Mononuclear cell (primary cell): ENCODE data around the gene LIPA. TPM values are rescaled to one million over a fixed set of nuclear protein-coding genes. Genes with fewer than 3 reads are reported as not detected.
"Not testable (repeated sequence)": the region's sequence is repeated elsewhere in the genome, so short reads cannot be mapped to it uniquely, and the experiment has no call there.

Experiments
- H3K27me3 ChIP-seq: 2 replicates; pipeline ENCODE4 v1.6.0; 2011; ENCODE audit warnings: low read length, control low read depth; ENCODE audit not compliant: insufficient read depth
- H3K4me1 ChIP-seq: 2 replicates; pipeline ENCODE4 v1.5.1; 2011; ENCODE audit warnings: mild to moderate bottlenecking, low read length, control low read depth; ENCODE audit not compliant: insufficient read depth
- H3K4me3 ChIP-seq: 2 replicates; pipeline ENCODE4 v1.5.1; 2011; ENCODE audit warnings: mild to moderate bottlenecking, low read length, moderate library complexity
- H3K9me3 ChIP-seq: 2 replicates; pipeline ENCODE4 v1.5.1; 2011; ENCODE audit warnings: low read depth, mild to moderate bottlenecking, control low read depth, low read length
- total RNA-seq: library from RNA; depleted of rRNA; stranded (reverse); fragments of >200 nt; gene quantifications from one replicate; pipeline ENCODE4 v1.2.3, GENCODE V29; 2012

LIPA gene
- total RNA-seq, 1 donor: 45.0 TPM

DNA sequence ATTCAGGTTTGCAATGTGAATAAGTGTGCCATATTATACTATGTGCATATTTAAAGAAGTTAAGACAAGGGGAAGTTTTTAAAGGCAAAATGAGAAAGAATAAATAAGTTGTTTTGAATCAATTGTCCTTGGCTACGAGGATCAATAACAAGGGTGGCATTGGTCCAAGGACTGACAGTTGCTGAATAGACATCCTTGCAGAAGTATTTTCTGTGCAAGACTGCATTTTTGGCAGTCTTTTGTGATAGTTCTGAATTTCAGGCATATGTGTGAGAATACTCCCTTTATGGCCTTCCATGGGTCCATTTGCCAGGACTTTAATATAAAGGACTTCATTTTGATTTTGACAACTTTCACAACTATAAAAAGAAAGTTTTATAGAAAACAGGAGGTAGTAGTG lies 5.4 kb upstream of the LIPA start:
- H3K9me3 ChIP-seq: no peaks in the 10 kb centered on the region
- H3K4me1 ChIP-seq: peaks cover 44% of the 10 kb centered on the region
- no peaks in the 10 kb centered on the region for H3K27me3 ChIP-seq
- H3K4me3 ChIP-seq: no peak overlapping the region

DNA sequence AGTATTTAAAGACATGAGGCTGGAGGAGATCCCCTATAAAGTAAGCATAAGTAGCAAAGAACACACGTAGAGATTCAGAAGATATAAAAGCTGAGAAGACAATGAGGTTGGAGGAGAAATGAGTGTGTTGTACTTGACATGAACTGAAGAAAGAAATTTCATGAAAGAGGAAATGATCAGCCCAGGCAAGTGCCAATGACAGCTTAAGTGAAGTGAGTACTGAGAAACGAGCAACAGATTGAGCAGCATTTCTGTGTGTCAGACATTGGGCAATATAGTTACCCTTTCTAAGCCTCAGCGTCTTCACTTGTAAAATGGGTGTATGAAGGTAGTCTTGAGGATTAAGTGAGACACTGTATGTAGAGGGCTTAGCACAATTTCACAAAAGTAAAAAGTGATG lies 4.8 kb upstream of the LIPA start:
- H3K9me3 ChIP-seq: no peaks in the 10 kb centered on the region
- H3K4me1 ChIP-seq: peaks cover 47% of the 10 kb centered on the region
- H3K4me3 ChIP-seq: no peak overlapping the region
- H3K27me3 ChIP-seq: no peaks in the 10 kb centered on the region

DNA sequence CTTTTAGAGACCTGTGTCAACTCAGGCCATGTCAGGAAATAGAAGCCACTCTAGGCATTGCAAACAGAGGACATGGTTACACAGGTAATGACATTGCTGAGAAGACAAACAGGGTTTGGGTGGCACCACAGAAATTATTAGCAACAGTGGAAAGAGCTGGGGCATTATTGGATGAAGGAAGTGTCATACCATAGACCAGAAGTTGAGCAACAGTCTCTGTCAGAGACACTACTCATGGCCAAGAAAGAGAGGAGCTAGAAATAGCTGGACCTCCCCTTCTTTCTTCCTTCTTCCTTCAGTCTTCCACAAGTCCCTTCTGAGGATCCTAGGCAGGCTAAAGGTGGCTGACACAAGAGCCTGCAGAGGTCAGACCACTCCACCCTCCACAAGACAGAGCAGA lies 4.2 kb upstream of the LIPA start:
- H3K4me3 ChIP-seq: no peak overlapping the region
- no peaks in the 10 kb centered on the region for H3K9me3 ChIP-seq
- H3K4me1 ChIP-seq: peaks cover 52% of the 10 kb centered on the region
- no peaks in the 10 kb centered on the region for H3K27me3 ChIP-seq

DNA sequence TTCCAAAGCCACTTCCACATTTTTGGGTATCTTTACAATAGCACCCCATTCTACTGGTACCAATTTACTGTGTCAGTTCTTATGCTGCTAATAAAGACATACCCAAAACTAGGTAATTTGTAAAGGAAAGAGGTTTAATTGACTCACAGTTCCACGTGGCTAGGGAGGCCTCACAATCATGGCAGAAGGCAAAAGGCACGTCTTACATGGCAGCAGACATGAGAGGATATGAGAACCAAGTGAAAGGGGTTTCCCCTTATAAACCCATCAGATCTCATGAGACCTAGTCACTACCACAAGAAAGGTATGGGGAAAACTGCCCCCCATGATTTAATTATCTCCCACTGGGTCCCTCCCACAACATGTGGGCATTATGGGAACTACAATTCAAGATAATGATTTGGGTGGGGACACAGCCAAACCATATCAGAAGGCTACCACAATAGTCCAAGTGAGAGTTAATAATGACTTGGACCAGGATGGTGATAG lies 3.6 kb upstream of the LIPA start:
- not testable (repeated sequence) for H3K4me3 ChIP-seq, H3K27me3 ChIP-seq, H3K9me3 ChIP-seq
- peaks cover 53% of the 10 kb centered on the region for H3K4me1 ChIP-seq

DNA sequence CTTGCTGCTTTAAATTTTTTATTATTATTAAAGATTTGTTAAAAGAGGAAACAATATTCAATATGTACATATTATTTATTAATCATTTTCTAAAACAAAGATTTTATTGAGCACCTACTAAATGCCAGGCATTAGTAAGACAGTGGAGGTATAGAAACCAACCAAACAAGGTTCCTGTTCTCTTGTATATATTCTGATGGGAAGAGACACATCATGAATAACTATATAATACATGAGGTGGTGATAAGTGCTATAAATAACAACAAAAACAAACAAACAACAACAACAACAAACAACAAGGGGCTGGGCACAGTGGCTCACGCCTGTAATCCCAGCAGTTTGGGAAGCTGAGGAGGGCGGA lies 630 bp upstream of the LIPA start:
- no peaks in the 10 kb centered on the region for H3K9me3 ChIP-seq
- peak overlapping the region; percentile 82 for H3K4me3 ChIP-seq
- H3K4me1 ChIP-seq: peaks cover 64% of the 10 kb centered on the region
- no peaks in the 10 kb centered on the region for H3K27me3 ChIP-seq

DNA sequence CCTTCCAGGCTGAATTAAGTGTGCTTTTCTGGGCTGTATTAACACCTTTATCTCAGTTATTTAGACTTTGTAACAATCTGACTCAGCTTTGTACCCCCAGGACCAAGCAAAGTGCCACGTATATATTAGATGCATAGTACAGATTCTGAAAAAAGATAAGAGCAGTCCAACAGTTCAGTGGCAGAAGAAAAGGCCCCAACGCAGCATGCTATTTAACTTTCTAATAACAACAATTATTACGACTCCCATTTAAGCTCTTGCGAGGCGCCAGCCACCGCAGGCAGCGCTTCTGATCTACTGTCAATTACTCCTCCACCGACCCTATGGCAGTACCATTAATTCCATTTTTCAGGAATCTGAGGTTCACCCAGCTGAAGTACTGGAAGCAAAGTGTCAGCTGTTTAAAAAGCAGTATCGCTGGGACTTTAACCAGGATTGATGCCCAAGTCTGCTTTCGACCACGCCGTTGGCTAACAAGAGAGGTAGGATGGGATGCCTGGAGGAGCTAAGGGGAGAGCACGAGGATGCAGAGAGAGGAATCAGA lies 638 bp downstream of the LIPA start:
- Histone ChIP-seq H3K4me1 (peaks cover 52% of the 10 kb centered on the region), H3K4me3 (peak overlapping the region; percentile 82), H3K9me3 (no peaks in the 10 kb centered on the region), H3K27me3 (no peaks in the 10 kb centered on the region)

DNA sequence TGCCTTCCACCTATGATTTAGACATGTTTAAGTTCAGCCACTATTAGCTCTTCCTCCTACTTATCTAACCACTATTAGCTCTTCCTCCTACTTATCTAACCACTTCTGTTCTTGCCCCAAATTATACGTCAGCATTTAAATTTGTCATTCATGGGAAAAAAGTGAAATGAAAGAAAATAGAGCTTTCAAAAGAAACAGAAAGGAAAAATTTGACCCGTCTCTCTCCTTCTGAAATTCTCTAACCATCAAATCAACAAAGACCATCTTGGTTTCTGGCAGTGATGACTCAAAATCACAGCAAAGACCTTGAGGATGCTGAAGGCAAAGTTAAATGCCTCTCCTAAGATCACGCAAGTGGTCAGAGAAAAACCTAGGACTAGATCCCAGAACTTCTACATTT lies 2.6 kb downstream of the LIPA start:
- H3K27me3 ChIP-seq: no peaks in the 10 kb centered on the region
- H3K4me3 ChIP-seq: no peak overlapping the region
- peaks cover 48% of the 10 kb centered on the region for H3K4me1 ChIP-seq
- no peaks in the 10 kb centered on the region for H3K9me3 ChIP-seq

DNA sequence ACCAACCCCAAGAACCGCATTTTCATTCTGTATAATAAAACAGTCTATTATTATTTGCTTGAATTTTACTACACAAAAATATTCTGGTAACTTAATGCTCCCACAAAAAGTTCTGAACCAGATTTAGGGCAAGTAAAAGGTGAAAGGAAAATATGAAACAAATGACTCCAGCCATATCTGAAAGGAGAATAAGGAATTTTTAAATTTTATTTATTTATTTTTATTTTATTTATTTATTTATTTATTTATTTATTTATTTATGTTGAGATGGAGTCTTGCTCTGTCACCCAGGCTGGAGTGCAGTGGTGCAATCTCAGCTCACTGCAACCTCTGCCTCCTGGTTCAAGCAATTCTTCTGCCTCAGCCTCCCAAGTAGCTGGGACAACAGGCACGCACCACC lies 4.0 kb downstream of the LIPA start:
- not testable (repeated sequence) for H3K4me3 ChIP-seq, H3K27me3 ChIP-seq, H3K9me3 ChIP-seq
- H3K4me1 ChIP-seq: peaks cover 58% of the 10 kb centered on the region

DNA sequence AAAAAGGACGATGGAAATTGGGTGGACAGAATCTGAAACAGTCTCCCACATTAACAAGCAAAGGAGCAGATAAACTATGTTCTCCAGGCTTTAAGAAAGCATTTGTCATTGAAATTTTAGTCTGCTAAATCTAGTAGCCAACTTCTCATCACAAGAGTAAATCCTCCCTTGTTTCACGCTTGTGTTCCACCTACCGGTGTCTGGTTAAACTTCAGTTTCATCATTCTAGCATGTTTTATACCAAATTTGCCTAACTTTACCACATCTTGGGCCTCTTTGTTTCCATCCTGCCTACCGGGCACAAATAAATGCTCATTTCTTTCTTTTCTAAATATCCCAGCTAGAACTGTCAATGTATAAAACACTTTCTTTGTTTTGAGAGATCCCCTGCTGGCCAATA lies 5.8 kb downstream of the LIPA start:
- Histone ChIP-seq H3K27me3 (no peaks in the 10 kb centered on the region), H3K9me3 (no peaks in the 10 kb centered on the region), H3K4me1 (peaks cover 62% of the 10 kb centered on the region), H3K4me3 (no peak overlapping the region)

DNA sequence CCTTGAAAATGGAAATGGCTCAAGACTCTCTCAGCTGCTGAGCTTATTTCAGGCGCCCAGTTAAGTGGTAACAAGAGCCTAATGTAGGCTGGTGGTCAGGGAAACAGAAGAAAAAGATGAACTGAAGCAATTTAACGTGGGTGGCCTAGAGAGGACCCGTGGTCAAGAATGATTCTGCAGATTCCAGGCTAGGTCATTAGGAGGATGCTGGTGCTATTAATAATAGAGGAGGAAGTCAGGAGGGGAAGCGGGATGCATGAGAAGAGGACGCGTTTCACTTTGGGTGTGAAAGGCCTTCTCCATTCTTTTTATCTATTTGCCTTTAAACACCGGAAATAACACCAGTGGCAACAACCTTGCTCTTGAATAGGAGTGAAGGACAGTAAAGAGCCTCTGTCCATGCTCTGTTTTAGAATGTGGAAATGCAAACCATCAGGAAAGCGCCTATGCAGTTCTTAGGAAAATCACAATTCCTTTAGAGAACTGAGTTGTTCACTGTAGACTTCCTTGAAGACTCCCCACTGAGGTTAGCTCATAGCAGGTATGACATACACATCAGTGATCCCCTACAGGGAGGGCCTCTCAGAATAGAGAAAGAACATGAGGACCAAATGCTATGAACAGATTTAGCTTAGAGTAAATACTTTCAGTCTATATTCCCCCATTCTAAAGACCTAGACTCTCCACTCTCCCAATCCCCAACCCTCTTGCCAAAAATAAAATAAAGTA lies 8.6 kb downstream of the LIPA start:
- Histone ChIP-seq H3K9me3 (no peaks in the 10 kb centered on the region), H3K4me1 (peaks cover 59% of the 10 kb centered on the region), H3K27me3 (no peaks in the 10 kb centered on the region), H3K4me3 (no peak overlapping the region)

DNA sequence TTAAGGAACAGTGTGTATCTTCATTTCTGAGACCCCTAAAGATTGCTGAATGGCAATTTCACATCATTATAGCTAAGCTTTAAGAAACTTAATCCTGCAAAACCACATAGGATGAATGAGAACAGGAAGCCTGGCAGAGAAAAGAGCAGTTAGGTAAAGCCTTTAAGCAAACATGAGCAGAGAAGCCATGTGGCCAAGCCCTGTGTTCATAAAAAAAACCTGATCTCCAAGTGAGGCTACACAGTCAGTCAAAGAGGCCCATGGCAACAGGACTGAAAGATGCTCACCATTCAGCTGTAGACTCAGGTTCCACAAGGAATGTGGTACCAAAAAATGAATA lies 9.3 kb downstream of the LIPA start:
- Histone ChIP-seq H3K9me3 (no peaks in the 10 kb centered on the region), H3K4me1 (peaks cover 59% of the 10 kb centered on the region), H3K27me3 (no peaks in the 10 kb centered on the region), H3K4me3 (no peak overlapping the region)

DNA sequence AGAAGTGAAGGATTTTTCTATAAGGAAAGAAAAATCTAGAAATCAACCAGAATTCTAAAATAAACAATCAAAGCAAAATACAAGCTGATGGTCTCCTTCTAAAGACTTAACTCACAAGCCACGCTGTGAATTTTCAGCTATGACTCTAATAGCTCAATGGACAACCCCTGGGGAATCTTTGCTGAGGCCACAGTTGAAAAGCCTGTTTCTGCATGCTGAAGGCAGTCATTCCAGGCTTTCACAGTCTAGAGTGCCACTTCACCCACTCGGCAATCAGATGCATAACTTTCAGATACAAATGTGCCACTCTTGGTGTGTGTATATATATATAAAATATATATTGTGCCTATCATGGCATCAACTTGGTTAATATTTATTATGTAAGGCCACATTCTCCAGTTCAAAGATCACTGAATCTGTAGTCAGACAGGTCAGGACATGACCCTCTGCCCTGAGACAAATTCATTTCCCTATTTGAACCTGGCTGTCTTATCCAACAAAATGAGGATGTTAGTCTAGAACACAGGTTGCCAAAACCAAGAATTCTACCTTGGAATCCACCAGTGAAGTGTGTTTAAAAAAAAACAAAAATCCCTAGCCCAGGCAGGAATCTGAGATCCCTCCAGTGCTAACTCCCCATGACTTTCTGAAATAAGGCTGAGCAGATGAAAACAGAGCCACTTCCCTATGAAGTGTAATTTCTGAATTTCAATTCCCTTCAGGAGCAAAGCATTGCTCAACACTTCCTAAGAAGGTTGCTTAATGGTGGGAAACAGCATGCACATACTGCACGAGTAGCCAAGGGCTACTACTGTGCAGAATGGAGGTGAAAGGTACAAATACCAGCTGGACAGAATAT lies 9.9 kb downstream of the LIPA start:
- H3K4me1 ChIP-seq: peaks cover 62% of the 10 kb centered on the region
- H3K4me3 ChIP-seq: no peak overlapping the region
- no peaks in the 10 kb centered on the region for H3K9me3 ChIP-seq
- no peaks in the 10 kb centered on the region for H3K27me3 ChIP-seq

DNA sequence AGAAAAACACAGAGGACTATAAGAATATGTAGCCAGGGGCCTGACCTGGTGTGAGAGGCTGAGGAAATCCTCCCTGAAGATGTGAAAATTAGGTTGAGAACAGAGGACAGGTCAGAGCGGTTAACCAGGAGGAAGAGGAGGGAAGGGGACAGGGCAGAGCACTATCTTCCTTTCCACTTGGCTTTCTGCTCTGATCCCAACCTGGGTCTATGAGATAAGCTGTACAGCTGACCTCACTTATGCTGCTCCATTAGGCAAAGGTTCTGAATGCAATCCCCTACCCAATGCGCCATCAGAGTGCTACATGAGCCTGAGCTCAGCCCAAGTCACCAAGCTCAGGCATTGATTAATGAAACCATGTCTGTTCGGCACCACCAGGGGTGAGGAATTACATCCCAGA lies 10.5 kb downstream of the LIPA start:
- no peaks in the 10 kb centered on the region for H3K9me3 ChIP-seq
- no peak overlapping the region for H3K4me3 ChIP-seq
- H3K4me1 ChIP-seq: peaks cover 62% of the 10 kb centered on the region
- H3K27me3 ChIP-seq: no peaks in the 10 kb centered on the region

DNA sequence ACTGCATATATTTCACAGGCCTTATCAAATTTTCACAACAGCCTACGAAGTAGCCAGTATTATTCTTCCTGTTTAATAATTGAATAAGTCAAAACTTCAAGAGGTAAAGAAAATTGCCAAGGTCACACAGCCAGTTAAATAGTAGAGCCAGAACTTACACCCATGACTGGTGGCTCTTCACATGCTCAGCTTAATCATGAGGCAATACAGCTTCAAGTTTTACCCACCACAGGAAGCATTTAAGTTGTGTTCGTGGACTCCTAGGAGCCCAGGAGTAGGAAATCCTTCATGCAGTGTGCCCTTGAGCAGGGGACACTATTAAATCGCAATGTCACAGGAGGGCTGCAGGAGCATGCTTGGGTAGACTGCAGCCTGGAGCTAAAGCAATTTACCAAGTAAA lies 11.1 kb downstream of the LIPA start:
- H3K9me3 ChIP-seq: no peaks in the 10 kb centered on the region
- no peaks in the 10 kb centered on the region for H3K27me3 ChIP-seq
- no peak overlapping the region for H3K4me3 ChIP-seq
- H3K4me1 ChIP-seq: peaks cover 61% of the 10 kb centered on the region

DNA sequence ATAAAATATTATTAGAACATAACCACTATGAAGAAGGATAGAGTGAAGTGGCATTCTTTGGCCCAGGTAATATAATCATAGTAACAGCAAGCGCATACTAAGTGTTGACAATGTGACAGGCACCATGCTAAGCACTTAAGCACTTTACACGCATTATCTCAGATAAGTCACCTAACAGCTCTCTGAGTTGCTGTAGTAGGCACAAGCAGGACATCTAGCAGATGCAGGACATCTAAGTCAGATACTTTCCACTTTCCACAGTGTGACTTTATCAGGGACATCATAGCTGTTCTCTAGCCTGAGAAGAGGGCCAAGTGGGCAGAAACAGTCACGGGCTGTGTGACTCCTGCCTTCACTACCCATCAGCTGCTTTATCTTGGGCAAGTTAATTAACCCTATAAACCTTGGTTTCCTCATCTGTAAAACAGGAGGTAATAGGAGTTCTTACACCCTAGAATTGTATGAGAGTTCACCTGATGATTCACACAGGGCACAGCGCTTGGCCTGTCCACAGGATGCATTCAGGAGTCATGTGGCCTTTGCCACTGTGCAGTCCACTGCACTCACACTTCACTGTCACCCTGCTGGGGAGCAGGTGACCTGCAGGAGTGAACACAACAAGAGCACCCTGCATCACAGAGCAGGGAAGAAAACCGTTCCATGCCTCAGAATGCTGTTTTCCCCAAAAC lies 12.5 kb downstream of the LIPA start:
- no peak overlapping the region for H3K4me3 ChIP-seq
- no peaks in the 10 kb centered on the region for H3K9me3 ChIP-seq
- peaks cover 68% of the 10 kb centered on the region for H3K4me1 ChIP-seq
- H3K27me3 ChIP-seq: no peaks in the 10 kb centered on the region
